Activated T-cell treated with anti-CD3 and anti-CD28 coated beads, Interleukin-2, amount 50 U/mL, for 48 hours (primary cell): ENCODE measurements around the gene MTHFSD.
A peak's percentile ranks its signal among the peaks of the same experiment; 100 is the strongest.

Experiments
- DNase-seq, 2 experiments: peaks; one replicate each; pipeline ENCODE4 v3.0.0-alpha.2; 2020

Gene MTHFSD

DNA sequence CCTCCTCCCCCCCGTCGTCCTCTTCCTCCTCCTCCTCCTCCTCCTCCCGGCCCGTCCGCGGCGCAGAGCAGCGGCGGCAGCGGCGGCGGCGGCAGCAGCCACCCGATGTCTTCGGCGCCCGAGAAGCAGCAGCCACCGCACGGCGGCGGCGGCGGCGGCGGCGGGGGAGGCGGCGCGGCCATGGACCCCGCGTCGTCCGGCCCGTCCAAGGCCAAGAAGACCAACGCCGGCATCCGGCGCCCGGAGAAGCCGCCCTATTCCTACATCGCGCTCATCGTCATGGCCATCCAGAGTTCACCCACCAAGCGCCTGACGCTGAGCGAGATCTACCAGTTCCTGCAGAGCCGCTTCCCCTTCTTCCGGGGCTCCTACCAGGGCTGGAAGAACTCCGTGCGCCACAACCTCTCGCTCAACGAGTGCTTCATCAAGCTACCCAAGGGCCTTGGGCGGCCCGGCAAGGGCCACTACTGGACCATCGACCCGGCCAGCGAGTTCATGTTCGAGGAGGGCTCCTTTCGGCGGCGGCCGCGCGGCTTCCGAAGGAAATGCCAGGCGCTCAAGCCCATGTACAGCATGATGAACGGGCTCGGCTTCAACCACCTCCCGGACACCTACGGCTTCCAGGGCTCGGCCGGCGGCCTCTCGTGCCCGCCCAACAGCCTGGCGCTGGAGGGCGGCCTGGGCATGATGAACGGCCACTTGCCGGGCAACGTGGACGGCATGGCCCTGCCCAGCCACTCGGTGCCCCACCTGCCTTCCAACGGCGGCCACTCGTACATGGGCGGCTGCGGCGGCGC lies 44.4 kb downstream of the MTHFSD start, which contains the start of gene FOXF1:
Gene FOXF1 (plus strand): TSS at position 63 of the 797 bp plus-strand sequence. CDS start 43 bp downstream, at position 106.
- no peak for DNase-seq

DNA sequence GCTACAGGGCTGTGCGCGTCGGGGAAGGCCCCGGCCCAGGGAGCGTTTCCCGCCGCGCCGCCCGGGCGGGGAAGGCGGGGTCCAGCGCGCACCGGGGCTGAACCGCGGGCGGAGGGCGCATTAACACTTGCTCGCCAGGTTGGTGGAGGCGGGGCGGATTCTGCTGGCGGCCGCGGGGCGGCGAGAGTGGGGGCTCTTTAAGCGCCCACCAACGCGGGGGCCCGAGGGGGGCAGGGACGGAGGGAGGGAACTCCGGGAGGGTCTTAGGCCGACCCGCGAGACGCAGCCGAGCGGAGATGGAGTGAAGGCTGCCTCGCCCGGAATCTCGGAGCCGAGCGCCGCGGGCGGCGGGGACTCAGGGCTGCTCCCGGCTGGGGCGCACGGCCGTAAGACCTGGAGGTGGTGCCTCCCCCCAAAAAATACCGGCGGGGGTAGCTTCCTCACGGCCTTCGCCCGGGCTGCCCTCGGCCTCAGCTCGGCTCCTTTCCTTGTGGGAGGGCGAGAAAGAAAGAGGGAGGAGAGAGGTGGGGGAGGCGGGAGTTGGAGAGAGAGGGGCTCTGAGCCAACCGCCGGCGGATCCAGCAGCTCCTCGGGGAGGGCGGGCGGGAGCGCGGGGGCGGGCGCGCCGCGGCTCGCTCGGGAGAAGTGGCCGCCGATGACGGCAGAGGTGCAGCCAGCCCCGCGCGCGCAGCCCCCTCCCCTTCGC lies 45.1 kb downstream of the MTHFSD start:
- no peak for DNase-seq

DNA sequence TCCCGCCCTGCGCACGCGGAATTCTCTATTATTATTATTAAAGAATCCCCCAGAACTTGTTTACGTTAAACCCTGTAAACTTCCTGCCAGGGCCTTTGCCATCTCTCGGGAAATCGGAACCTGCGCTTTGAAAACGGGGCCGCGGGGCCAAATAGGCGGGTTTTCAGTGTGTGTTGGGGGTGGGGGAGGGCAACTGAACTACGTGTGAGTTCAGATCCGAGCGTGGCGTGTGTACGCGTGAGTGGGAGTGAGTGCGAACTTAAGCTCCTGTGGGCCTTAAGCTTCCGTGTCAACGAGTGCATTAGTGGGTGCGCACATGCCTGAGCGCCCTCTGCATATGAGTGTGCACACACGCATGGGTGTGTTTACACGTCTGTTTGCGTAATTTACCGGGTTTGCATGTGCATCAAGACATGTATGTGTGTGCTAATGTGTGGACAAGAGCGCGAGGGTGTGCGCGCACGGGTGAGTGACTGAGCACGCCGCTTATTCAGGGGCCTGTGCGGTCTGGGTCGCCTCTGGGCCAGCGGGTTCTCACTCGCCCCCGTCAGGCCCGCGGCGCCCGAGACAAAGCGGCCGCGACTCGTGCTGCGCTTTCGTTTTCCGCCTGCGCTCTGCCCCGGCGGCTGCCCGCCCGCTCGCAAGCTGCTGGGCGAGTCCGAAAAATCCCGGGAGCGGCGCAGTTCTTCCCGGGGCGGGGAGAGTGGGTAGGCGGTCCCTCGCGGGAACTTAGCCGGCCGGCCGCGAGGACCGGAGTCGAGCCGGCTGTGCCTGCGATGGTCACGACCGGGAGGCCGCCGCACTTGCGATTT lies 45.9 kb downstream of the MTHFSD start:
- DNase-seq, result peak in 1 of 2 experiments; percentile 61

DNA sequence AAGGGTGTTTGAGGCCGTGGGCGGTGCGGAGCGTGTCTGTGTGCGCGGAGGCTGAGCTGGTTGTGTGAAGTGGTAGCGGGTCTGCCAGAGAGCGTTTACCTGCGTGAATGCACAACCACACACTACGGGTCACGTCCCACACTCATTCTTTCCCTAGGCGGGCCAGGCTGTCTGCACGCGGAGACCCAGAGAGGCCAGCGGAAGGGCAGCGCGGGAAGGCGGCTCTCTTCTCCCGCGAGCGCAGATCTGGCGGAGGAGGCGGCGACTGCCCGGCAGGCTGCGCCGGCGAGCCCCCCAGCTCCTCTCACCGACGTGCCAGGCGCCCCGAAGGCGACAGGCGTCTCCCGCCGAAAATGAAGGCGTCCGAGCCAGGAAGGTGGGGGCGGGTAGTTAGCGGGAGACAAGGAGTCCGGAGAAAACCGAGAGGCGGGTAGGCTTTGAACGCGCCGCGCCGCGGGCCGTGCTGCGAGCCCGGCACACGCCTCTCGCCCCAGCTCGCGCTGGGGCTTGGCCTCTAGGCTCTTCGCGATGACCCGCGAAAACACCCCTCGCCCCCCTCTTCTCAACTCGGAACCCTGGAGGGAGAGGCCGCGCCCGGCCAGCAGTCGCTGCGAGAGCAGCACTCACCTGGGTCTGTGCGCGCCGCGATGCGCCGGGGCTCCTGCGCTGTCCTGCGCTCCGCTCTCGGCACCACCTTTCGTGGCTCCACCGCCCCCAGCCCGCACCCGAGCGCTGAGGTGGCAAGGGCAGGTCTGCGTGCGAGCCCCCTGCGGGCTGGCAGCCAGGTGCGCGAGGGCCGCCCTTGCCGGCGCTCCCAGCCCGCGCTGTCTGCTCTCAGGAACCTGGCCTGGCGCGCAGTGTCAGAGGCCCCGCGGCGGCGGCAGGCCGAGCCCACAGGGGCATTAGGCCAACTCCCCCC lies 46.7 kb downstream of the MTHFSD start:
- no peak for DNase-seq

DNA sequence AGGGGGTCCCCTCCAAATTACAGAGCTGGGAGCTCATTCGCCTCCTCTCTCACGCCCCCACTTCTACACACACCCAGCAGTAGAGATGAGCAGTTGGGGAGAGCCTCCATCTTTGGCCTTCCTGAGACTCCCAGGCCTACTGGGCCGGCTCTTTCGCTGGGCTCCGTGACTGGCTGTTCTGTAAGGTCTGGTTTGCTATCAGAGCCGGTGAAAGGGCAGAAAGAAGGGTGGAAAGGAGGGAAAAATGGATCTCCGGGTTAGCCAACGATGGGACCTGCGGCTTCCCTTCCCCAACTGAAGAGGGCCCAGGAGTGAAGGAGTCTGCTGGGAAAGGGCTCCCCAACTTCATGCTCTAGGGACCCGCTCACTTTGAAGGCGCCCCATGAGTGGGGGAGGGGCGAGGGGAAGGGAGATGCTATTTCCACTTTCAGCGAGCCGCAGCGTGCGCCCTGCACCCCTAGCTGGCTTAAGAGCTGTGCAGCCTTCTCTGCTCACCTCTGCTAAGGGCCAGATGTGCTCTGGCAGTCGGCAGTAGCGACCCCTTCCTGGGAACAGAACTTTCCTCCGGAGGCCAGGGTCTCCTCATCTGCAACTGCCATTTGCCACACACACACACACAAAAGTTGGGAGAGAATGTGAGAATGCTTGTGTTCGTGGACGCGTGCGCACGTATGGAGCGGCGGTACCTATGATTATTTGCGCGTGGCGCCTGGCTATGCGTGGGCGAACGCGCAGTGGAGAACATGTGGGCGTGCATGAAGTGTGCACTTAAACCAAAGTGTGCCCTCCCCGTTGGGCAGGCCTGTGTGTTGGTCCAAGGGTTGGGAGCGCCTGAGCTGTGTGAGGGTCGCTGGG lies 47.6 kb downstream of the MTHFSD start:
- no peak for DNase-seq

DNA sequence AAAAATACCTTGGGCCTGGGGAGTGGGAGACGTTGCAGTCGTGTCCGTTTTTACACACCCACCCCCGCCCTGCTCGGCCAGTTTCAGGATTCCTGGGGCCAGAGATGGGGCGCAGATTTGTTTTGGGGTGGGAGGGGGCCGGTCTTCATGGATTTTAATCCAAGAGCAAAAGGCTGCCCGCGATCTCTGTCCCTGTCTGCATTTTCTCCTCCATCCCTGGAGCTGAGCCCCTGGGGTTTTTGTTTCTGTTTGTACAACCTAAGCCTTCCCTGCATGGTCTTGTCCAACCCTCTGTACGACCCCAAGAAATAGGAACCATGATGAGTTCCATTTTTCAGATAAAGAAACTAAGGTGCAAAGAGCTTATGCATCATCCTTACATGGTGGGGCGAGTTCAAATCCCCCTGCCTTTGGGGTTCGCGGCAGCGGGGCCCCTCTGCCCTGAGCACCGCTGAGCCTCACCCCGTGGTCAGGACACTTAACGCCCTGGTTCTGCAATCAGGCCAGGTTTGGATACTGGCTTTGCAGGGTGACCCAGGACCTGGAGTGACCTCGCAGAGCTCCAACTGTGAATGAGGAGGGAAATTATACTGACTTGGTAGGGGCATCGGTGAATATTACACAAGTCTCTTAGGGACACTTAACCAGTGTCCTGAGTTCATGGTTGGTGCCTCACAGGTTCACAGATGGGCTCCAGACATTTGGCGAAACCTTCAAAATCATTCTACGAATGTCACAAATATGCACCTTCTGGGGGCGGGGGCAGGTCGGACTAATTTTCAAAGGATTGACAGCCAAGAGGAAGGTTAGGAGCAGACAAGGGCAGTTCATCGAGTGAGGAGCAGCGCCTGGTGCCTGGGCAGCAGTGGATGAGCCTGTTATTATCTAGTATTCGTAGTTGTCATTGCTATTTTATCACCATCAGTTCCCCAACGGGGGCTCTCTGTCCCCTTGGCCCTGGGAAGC lies 48.9 kb downstream of the MTHFSD start:
- DNase-seq, result no peak

DNA sequence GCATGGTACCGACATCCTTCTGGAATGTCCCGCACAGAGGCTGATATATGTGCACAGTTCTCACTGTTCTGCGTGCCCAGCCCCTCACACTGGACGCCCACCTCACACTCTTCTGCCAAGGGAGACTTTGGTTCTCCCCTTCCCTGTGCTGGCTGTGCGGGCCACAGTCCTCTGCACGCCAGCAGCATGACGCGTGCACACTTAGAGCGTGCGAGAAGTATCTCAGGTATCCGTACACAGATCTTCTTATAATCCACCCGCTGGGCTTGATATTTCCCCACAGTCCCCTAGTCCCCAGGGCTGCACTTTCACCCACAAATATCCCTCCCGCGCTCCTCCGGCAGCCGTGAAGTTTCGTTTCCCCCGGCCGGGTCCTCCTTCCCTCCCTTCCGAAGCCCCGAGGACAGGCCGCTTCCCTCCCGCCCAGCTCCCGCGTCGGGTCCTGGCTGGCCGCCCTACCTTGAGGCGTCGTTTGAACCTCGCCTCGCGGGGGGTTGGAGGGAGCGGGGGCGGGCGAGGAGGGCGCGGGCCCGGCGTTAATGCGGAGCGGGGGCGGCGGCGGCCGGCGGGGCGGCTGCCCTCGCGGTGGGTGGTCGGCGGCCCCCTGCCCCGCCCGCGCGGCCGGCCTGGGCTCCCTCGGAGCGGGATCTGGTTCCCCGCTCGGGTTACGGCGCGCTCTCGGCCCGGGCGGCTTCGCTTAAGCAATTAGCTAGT lies 49.7 kb downstream of the MTHFSD start:
- DNase-seq, result no peak

DNA sequence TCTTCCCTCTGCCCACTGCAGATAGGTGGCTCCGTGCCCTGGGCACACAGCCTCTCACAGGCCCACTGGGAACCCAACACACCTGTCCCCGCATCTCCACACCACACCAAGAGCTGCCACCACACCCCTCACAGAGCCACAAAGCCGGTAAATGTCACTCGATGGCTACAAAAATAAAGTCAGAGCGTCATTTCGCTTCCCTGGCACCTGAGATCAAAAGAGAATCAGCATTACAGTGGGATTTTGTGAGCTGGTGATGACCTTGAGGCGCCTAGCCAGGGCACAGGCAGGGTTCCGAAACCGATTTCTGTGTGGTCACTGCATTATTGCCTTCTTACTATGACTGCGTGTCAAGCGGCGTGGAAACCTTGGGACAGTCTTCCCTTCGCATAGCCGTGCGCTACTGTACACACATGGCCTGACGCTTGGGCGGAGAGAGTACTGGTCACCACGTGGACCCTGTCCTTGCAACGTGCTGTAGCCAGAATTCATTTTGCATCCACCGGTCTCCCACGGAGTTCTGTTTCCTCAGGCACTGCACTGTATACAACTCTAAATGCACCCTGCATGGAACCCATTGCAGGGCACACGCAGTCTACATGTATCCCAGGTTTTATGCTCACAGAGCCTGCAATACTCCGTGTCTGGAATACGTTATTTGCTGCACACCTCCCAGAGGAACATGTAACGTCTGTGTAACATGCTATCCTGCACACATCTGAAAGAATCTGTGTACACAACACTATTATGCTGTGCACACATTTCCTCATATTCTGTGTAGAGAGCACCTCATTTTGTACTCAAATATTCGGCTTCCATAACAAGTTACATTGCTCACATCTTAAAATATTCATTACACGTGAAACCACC lies 50.5 kb downstream of the MTHFSD start:
- DNase-seq, result no peak

DNA sequence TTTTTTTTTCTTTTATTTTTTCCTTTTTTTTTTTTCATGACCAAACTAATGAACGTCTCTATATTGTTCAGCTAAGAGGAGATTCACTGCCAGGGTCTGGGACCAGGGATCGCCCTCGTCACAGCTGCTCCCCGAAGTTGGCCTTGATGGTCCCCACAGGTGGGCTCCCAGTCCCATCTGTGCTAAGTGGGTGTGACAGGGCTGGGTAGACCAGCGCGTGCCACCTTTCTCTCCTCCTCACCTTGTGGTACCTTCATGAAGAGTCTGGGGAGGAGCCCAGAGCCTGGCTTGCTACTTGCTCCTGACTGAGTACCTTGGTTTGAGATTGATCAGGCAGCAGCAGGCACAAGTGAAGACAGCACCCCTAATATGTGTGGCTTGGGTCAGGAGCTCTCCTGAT lies 51.2 kb downstream of the MTHFSD start:
- DNase-seq, result no peak

DNA sequence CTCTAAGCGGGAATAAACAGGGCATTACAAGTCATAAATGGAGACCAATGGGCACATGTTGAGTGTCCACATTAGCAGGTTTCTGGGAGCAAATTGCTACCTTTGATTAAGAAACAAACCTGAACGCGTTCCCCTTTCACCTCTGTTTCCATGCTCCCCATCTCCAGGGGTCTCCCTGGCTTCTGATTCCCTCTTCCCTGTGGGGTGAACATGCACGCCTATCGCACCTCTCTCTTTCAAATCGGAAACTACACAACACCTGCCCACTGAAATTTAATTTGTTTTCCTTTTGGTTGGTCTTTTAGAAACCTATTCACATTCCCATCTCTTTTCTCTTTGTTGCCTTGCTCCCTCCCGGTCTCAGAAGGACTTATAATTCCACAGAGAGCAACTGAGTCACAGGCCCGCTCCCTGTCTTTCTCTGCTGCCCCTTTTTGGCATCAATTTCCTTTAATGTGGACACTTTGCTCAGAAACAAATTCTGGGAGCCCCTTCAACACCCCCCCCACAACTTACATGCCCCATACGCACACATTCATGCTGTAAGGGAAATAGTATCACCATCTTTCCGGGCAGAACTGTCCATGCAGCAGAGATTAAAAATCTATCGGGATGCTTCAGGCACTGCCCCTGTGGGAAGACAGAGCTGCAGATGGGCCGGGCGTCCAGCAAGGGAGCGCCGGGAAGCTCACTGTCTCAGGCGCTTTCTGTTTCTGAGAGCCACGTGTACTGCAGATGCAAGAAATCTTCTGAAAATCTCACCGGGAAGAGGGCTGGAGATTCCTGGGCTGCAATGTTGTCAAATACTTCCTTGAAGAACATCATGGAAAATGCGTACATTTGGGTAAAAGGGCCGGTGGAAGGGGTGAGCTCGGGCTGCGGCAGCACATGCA lies 51.9 kb downstream of the MTHFSD start:
- no peak for DNase-seq

DNA sequence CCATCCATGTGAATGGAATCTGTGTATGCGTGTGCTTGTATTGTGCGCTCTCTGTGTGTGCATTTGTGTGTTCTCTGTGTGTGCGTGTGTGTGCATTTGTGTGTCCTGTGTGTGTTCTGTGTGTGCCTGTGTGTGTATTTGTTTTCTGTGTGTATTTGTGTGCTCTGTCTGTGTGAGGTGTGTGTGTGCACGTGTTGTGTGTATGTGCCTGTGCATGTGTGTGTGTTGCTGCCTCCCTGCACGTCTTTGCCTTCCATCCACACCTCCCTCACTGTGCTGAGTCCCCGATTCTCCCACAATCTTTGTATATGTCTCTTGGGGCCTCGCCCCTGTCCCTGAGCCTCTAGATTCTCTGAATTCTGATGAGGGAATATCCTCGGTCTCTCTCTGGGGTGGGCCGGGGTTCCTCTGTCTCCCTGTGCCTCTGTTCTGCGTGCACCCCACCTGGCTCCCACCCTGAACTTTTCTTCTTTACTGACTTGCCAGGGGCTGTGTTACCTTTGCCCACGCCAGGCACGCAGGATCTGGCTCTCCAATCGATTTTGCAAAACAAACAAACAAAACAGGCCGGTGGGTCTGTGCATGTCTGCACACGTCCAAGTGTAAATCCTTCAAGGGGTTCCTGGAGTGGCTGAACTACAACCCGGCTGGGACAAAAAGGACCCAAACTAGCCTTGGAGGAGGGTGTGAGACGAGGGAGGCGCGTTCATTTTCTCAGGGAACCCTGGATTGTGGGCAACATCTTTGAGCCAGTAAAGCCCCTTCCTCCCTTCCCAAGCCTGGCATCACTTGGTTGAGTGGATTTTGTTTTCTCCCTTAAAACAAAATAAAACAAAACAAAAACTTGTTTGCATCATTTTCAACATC lies 52.8 kb downstream of the MTHFSD start:
- no peak for DNase-seq

DNA sequence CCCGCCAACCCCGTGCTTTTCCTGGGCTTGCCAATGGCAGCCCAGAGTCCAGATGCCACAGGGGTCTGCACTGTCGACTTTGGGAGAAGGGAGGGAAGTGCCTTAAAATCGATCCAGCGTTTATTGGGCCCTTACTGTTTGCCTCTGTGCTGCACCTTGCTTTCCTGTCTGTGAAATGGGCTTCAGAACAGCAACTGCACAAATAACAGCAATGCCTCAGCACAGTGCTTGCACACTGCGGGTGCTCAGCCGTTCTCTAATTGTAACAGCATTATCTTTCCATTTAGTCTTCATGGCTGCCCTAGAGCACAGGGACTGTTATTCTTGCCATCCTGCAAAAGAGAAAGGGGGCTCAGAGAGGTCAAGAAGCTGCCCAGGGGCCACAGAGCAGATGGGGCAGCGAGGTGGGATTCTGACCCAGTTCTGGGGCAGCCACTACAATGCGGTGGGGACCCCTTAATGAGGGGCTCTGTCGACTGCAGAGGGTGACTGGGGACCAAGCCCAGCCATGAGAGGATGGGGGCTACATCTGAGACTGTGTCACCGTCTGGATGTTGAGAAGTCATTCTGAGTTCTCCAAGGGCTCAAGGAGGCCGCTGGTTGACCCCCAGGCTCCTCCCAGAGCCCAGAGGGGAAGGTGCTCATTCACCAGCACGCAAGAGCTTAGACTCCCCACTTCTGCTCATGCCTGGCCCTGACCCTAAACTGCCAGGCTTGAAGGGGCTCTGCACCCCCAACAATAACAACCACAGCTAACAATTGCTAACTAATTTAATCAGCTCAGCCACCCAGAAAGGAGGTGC lies 54.1 kb downstream of the MTHFSD start:
- no peak for DNase-seq

DNA sequence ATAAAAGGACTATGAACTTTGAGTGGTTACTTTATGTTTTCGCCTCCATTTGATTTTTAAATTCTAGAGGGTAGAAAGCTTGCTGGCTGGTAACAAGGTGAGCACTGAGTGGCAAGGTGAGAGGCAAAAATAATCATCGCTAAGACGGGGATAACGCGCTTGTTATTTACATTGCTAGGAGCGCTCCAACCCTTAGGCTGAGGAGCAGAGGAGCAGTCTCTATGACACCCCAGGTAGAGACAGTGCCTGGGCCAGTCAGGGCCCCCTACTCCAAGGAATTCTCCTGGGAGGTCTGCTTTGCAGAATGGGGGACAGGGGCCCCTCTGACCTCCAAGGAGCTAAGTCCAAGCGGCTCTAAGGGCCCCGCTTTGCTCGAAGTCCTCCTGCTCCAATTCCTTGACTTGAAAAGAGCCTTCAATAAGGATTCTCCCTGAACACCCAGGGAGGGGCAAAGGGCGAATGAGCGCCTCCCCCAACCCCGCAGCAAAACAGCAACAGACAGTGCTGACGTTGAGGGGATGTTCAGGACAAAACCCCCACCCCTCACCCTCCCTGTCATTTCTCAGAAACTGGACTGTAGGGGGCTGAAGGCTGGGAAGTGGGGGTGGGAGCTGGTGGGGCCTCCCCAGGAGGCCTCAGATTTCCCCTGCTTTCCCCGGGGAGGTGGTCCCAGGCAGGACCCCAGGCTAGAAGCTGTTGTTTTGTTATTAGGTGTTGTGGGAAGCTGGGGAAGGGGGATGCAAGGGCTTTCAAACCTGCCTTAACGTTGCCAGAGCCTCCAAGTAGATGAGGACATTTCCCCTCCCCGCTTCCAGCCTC lies 54.9 kb downstream of the MTHFSD start:
- no peak for DNase-seq

DNA sequence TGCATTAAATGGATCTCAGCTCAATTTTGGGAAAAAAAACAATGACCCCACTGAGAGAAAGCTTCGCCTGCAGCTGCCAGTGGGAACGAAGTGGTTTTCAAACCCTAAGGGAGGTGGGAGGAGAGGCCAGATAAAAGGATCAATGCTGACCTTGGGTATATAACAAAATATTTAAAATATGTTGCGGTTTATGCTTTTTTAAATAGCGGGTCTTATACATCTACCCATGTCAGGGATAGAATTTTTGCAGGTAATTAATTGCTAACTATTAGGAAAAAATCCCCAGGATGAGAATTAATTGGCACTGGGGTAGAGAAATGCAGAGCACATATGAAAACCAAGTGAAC lies 55.6 kb downstream of the MTHFSD start:
- no peak for DNase-seq
